OCI-LY7 (cell line): ENCODE measurements around the gene PLEKHA5. TPM values are rescaled to one million over a fixed set of nuclear protein-coding genes. Genes with fewer than 3 reads are reported as not detected.

Experiments
- BruUV-seq: library from RNA; stranded (reverse); fragments of 400-500 nt; replicated peaks from 2 replicates; lab custom pipeline; 2021; lab: Mats Ljungman, UMichigan
- CTCF ChIA-PET: fragments of 300-600 bp; sonication (Branson Sonifier 250); formaldehyde crosslinking; loops from one replicate; lab custom pipeline; 2022; ENCODE audit warnings: antibody characterized with exemption; ENCODE audit not compliant: unreplicated experiment; lab: Charles Lee
- POLR2A ChIA-PET: fragments of 300-600 bp; sonication (Branson Sonifier 250); formaldehyde crosslinking; loops from one replicate; lab custom pipeline; 2022; ENCODE audit warnings: antibody characterized with exemption; lab: Charles Lee
- DNase-seq: peaks from one replicate; pipeline ENCODE4 v3.0.0-alpha.2; 2015; ENCODE audit warnings: low spot score
- H2AFZ ChIP-seq: fragments of 200-600 bp; sonication (generic), shearing (Covaris generic); 2 replicates; pipeline ENCODE4 v1.6.1; 2014; ENCODE audit warnings: mild to moderate bottlenecking, antibody characterized with exemption, low read length, moderate library complexity
- H3K27ac ChIP-seq: fragments of 200-600 bp; sonication (generic); 2 replicates; pipeline ENCODE4 v1.5.1; 2014; ENCODE audit warnings: mixed run types, low read depth, mild to moderate bottlenecking, moderate library complexity, low read length, inconsistent platforms; ENCODE audit not compliant: poor library complexity, severe bottlenecking
- H3K36me3 ChIP-seq: fragments of 200-600 bp; sonication (generic); 2 replicates; pipeline ENCODE4 v1.6.1; 2014; ENCODE audit warnings: mild to moderate bottlenecking, antibody characterized with exemption, low read length, moderate library complexity, mixed read lengths; ENCODE audit not compliant: insufficient read depth
- H3K4me1 ChIP-seq: fragments of 200-600 bp; sonication (generic); 2 replicates; pipeline ENCODE4 v1.5.1; 2014; ENCODE audit warnings: mild to moderate bottlenecking, low read length; ENCODE audit not compliant: insufficient read depth, poor library complexity, severe bottlenecking
- H3K4me2 ChIP-seq: fragments of 200-600 bp; sonication (generic); 2 replicates; pipeline ENCODE4 v1.6.1; 2014; ENCODE audit warnings: mild to moderate bottlenecking, low read length
- H3K4me3 ChIP-seq: fragments of 200-600 bp; sonication (generic); 2 replicates; pipeline ENCODE4 v1.5.1; 2014; ENCODE audit warnings: mild to moderate bottlenecking, low read depth, low read length; ENCODE audit not compliant: poor library complexity, severe bottlenecking
- H3K79me2 ChIP-seq: fragments of 200-600 bp; sonication (generic); 2 replicates; pipeline ENCODE4 v1.6.1; 2016; ENCODE audit warnings: low read depth, mild to moderate bottlenecking, low read length, moderate library complexity, mixed read lengths; ENCODE audit not compliant: insufficient read depth
- H3K9me2 ChIP-seq: fragments of 200-600 bp; sonication (generic); 2 replicates; pipeline ENCODE4 v1.6.1; 2016; ENCODE audit warnings: mild to moderate bottlenecking, low read length, mixed read lengths; ENCODE audit not compliant: insufficient read depth
- H3K9me3 ChIP-seq: fragments of 200-600 bp; sonication (generic); 2 replicates; pipeline ENCODE4 v1.6.1; 2014; ENCODE audit warnings: mild to moderate bottlenecking, mixed run types, low read length, mixed read lengths
- H4K20me1 ChIP-seq: fragments of 200-600 bp; sonication (generic); 2 replicates; pipeline ENCODE4 v1.6.1; 2014; ENCODE audit warnings: mild to moderate bottlenecking, antibody characterized with exemption, low read length, moderate library complexity, mixed read lengths; ENCODE audit not compliant: insufficient read depth
- CTCF ChIP-seq: fragments of 200-600 bp; sonication (generic); conservative IDR thresholded peaks from 2 replicates; pipeline ENCODE4 v1.5.1; 2014; ENCODE audit warnings: mild to moderate bottlenecking, antibody characterized with exemption, low read length, moderate library complexity, mixed read lengths
- EZH2phosphoT487 ChIP-seq: fragments of 200-600 bp; sonication (generic); IDR thresholded peaks from 2 replicates; pipeline ENCODE4 v1.6.1; 2018; ENCODE audit warnings: low read depth, borderline replicate concordance, mild to moderate bottlenecking, mixed run types, antibody characterized with exemption, low read length, moderate library complexity, mixed read lengths
- intact Hi-C: fragments of 100-400 bp; cut with micrococcal nuclease; formaldehyde crosslinking; loops from one replicate; pipeline ENCODE4 v1.10.0; 2022; ENCODE audit not compliant: unreplicated experiment
- total RNA-seq, 2 experiments: library from RNA; depleted of rRNA in 1 of 2; stranded (reverse); fragments of >200 nt in 1 of 2; shearing (Covaris generic) in 1 of 2; gene quantifications; 2 replicates each; pipeline ENCODE4 v1.2.3, GENCODE V29; 2014 to 2022

The PLEKHA5 gene
- total RNA-seq, 2 experiments from 2014 or later, result 2.7 TPM; not detected in 1

- no peak for DNase-seq
- CTCF ChIA-PET, result no interaction called here
- no peaks in the 10 kb centered on the region for H3K36me3 ChIP-seq
- no peaks in the 10 kb centered on the region for H4K20me1 ChIP-seq
- no peak overlapping the region for H2AFZ ChIP-seq
- no peaks in the 10 kb centered on the region for H3K4me1 ChIP-seq
- H3K9me3 ChIP-seq, result no peaks in the 10 kb centered on the region
- POLR2A ChIA-PET, result no interaction called here
- no peak overlapping the region for H3K4me2 ChIP-seq
- no peak overlapping the region for H3K27ac ChIP-seq
- BruUV-seq, result no TSS peak
- no peaks in the 10 kb centered on the region for H3K79me2 ChIP-seq
- no peak overlapping the region for H3K4me3 ChIP-seq
- TF ChIP-seq EZH2phosphoT487 (no peak), CTCF (no peak)
- H3K9me2 ChIP-seq, result no peaks in the 10 kb centered on the region
- intact Hi-C loops, result no loop called here
Observed at GRCh38 chr12:19382563-19382962, 253.0 kb downstream of the PLEKHA5 start.

- TF ChIP-seq EZH2phosphoT487 (no peak), CTCF (no peak)
- Histone ChIP-seq H3K9me2 (no peaks in the 10 kb centered on the region), H3K4me2 (no peak overlapping the region), H2AFZ (no peak overlapping the region), H3K79me2 (no peaks in the 10 kb centered on the region), H3K4me1 (no peaks in the 10 kb centered on the region), H3K36me3 (no peaks in the 10 kb centered on the region), H4K20me1 (no peaks in the 10 kb centered on the region), H3K9me3 (no peaks in the 10 kb centered on the region), H3K4me3 (no peak overlapping the region), H3K27ac (no peak overlapping the region)
- POLR2A ChIA-PET, result no interaction called here
- CTCF ChIA-PET, result no interaction called here
- intact Hi-C loops, result no loop called here
- DNase-seq, result no peak
- BruUV-seq, result no TSS peak
Observed at GRCh38 chr12:19387161-19387560, 257.6 kb downstream of the PLEKHA5 start.

- no peaks in the 10 kb centered on the region for H3K9me2 ChIP-seq
- ChIA-PET CTCF (no interaction called here), POLR2A (interaction anchor here (0.5 kb wide), 1 partner anchor 120 kb away, joined by 4 read pairs; no protein-coding TSS in a partner anchor)
- no peaks in the 10 kb centered on the region for H4K20me1 ChIP-seq
- no peaks in the 10 kb centered on the region for H3K4me1 ChIP-seq
- no peak for TF ChIP-seq EZH2phosphoT487
- TF ChIP-seq CTCF, result no peak
- no peak overlapping the region for H3K27ac ChIP-seq
- H2AFZ ChIP-seq, result no peak overlapping the region
- H3K36me3 ChIP-seq, result no peaks in the 10 kb centered on the region
- H3K79me2 ChIP-seq, result no peaks in the 10 kb centered on the region
- BruUV-seq, result no TSS peak
- no peaks in the 10 kb centered on the region for H3K9me3 ChIP-seq
- DNase-seq, result no peak
- intact Hi-C loops, result no loop called here
- no peak overlapping the region for H3K4me2 ChIP-seq
- no peak overlapping the region for H3K4me3 ChIP-seq
Observed at GRCh38 chr12:19388131-19388549, 258.6 kb downstream of the PLEKHA5 start.
